GM18519 (cell line): ENCODE data around the gene DSG1.
"Not testable (repeated sequence)": the region's sequence is repeated elsewhere in the genome, so short reads cannot be mapped to it uniquely, and the experiment has no call there.

Source experiments
- ATAC-seq: cut with Tn5 transposase; IDR thresholded peaks from one replicate; pipeline ENCODE4 v1.9.1; 2021; ENCODE audit warnings: mild to moderate bottlenecking, moderate library complexity; ENCODE audit not compliant: unreplicated experiment, low FRiP score

Gene DSG1

DNA sequence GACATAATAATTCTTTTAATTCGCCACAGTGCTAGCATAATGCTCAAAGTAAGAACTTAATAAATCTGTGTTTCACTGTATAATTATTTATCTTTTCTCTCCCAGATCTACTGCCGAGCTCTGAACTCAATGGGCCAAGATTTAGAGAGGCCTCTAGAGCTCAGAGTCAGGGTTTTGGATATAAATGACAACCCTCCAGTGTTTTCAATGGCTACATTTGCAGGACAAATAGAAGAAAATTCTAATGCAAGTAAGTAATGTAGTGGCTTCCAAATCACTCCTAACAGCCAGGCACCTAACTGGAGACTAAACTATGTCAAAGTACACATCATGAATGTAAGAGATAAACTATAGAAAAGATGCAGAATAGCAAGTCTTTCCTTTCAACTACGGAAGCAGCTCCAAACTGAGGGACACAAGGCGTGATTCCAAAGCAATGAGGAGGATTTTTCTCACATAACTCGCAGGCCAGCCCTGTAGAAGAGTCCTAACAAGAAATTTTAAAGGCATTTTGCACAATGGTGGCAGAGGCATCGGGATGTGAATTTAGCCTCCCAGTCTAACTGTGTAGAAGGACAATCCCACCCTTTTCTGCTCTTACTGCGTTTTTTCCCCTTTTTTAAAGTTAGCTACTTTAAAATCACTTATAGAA is 12.0 kb downstream of the DSG1 start:
- no peak for ATAC-seq

GRCh38 chr18:31343454-31343853 is 25.5 kb downstream of the DSG1 start:
- no peak for ATAC-seq

DNA sequence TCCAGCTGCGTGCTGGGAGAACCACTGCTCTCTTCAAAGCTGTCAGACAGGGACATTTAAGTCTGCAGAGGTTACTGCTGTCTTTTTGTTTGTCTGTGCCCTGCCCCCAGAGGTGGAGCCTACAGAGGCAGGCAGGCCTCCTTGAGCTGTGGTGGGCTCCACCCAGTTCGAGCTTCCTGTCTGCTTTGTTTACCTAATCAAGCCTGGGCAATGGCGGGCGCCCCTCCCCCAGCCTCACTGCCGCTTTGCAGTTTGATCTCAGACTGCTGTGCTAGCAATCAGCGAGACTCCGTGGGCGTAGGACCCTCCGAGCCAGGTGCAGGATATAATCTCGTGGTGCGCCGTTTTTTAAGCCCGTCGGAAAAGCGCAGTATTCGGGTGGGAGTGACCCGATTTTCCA is 35.4 kb downstream of the DSG1 start:
- not testable (repeated sequence) for ATAC-seq

GRCh38 chr18:31354990-31355389 is 37.0 kb downstream of the DSG1 start:
- ATAC-seq: no peak

DNA sequence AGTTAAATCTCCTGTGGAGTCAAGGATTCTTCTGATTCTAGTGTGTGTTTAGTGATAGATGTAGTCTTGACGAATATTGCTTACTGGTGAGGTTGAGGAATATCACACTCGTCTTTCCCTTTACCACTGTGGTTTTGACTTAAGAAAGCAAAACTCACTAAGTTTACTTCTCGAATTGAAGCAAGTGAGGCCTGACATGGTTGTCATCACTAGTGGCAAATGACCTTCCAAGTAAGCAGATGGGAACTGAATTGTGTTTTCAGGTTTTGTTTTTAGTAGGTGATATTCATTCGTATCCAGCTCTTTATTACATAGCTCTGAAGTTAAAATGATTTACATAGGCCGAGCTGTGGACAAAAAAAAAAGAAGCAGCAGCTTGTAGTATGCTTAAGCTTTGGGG is 38.1 kb downstream of the DSG1 start:
- no peak for ATAC-seq

- ATAC-seq: no peak
Measured at GRCh38 chr18:31364190-31364589, 46.2 kb downstream of the DSG1 start.

DNA sequence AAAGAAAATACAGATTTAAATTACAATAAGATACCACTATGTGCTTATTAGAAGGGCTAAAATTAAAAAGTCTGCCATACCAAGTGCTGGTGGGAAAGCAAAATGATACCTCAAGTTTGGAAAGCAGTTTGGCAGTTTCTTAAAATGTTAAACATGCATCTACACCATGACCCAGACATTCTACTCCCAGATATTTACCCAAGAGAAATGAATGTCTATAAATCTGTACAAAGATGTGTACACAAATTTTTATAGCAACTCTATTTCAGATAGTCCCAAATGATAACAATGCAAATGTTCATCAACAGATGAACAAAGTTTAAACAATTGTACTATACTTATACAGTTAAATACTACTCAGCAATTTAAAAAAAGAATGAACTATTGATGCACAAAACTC is 51.5 kb downstream of the DSG1 start:
- no peak for ATAC-seq

GRCh38 chr18:31371989-31372388 is 54.0 kb downstream of the DSG1 start:
- no peak for ATAC-seq

- no peak for ATAC-seq
Measured at GRCh38 chr18:31373641-31374040, 55.7 kb downstream of the DSG1 start.

DNA sequence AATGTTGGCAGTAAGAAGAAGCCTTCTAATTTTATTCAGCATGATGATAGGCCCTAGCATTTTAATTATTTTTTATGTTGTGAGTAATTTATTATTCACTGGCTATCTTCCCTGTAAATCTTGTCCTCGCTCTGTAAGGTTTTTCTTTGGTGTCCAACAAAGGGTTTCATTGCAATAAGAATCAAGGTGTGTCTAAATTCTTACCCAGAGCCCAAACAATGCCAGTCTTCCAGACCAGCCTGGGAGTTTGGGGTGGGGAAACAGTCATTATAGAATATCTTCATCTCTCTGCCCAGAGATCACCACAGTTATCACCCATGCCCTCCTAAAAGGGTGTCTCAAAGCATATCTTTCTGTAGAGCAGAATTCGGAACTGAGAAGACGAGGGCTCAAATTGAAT is 58.5 kb downstream of the DSG1 start, which contains the start of gene DSG4:
TSS of gene DSG4 (plus strand) at position 301 of the 400 bp plus-strand sequence. CDS start 135 bp downstream, outside the sequence.
- ATAC-seq: no peak

- ATAC-seq: no peak
Measured at GRCh38 chr18:31380912-31381311, 63.0 kb downstream of the DSG1 start.

- no peak for ATAC-seq
Measured at GRCh38 chr18:31382107-31382506, 64.1 kb downstream of the DSG1 start.

- ATAC-seq: no peak
Measured at GRCh38 chr18:31386741-31387140, 68.8 kb downstream of the DSG1 start.

DNA sequence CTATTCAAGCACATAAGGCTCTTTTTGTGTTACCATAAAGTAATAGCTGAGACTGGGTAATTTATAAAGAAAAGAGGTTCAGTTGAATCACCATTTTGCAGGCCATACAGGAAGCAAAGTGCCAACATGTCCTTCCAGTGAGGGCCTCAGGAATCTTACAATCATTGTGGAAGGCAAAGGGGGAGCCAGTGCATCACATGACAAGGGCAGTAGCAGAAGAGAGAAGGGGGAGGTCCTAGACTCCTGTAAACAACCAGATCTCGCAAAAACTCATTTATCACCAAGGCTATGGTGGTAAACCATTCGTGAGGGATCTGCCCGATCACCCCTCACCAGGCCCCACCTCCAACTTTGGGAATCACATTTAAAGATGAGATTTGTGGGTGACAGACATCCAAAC is 75.3 kb downstream of the DSG1 start:
- no peak for ATAC-seq

- ATAC-seq: no peak
Measured at GRCh38 chr18:31396796-31397612, 79.0 kb downstream of the DSG1 start.

- no peak for ATAC-seq
Measured at GRCh38 chr18:31398191-31398590, 80.2 kb downstream of the DSG1 start.

DNA sequence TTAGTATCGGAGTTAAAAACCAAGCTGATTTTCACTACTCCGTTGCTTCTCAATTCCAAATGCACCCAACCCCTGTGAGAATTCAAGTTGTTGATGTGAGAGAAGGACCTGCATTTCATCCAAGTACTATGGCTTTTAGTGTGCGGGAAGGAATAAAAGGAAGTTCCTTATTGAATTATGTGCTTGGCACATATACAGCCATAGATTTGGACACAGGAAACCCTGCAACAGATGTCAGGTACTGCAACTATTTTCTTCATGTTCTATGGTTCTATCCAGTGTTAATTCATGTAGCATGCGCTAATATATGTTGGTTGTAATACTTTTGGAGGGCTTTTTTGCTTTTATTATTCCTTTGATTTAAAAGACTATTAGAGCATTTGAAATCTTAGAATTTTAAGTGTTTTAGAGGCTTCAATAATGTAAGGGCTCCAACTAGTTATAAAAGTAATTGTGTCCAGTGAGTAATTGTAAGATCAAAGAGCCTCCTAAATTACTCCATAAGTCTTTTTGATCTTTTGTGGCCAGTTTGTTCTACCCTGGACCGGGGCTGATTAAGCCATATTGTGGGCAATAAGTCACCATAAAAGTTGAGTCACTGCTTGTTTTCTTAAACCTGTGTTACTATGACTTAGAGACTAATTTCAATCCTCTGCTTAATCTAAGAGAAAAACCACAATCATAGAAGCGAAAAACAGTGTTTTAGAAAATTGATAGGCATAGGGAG is 81.5 kb downstream of the DSG1 start:
- no peak for ATAC-seq

DNA sequence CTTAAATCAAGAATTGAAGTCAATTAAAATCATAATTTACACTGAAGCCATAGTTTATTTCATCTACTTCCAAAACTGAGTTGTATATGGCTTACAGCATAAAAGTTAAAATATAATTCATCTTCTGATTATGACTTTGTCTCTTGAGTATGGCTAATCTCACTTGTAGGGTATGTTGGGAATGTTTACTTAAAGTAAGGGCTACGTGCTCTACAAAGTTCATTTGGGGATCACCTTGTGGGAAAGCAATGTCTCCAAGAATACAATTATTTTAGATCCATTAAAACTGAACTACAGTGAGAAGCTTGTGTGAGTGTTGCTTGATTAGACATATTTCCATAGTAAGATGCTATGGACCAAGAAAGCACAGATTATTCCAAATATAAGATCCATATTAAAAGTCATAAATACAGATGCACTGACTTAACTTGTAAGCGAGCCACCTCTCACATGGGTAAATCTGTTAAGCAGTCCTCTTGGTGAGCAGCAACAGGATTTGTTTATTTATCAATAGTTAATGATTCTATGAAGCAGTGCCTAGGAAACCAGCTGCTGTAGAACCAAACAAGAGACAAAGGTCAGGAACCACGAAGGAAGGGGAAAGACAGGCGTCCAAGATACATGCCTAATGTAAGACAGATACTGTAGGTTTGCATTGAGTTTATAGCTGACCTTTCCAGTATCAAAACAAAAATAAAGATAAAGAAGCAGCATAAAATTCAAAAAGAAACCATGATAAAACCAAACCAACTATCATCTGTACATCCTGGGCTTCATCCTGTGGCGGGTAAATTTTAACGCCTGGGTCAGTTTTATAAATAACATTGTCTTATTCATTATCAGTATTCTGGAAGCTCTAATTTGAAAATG is 83.4 kb downstream of the DSG1 start:
- no peak for ATAC-seq

GRCh38 chr18:31402026-31402373 is 84.0 kb downstream of the DSG1 start:
- ATAC-seq: no peak

DNA sequence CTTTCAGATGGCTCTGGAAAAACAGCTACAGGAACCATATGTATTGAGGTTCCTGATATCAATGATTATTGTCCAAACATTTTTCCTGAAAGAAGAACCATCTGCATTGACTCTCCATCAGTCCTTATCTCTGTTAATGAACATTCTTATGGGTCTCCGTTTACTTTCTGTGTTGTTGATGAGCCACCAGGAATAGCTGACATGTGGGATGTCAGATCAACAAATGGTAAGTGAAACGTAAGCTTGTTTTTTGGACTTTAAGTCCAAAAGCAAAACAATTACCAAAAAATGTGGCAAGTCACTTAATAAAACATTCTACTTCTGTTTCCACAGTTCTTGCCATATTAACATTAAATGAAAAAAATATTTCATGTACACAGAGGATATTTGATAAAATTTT is 85.4 kb downstream of the DSG1 start:
- no peak for ATAC-seq
